Measurements from ENCODE around the gene SPAG4.

Gene SPAG4

DNA sequence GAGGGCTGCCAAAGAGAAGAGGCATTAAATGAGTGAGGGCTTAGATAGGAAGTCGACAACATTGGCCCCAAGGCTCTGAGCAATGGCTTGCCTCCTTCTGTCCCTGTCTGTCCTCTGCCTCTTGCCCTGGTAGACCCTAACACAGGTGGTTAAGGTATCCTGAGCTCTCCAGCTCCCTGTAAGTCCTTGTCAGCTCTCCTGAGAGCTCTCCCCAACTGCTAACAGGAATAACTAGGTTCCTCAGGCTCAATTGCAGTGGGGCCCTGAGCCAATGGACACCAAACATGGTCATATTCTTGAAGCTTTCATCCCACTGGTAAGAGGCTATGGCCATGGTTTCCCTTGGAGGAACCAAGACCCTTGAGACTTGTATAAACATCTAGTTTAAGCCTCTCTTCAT, 54.1 kb downstream of the SPAG4 start:
- peaks cover 45% of the 10 kb centered on the region for H3K36me3 ChIP-seq (ENCODE audit: insufficient read depth, insufficient read length, low read length)
- no peak for TF ChIP-seq YY1 (IDR thresholded peaks at IDR 0.05; ENCODE audit: insufficient read depth, insufficient read length)
- TF ChIP-seq ZNF274 (IDR thresholded peaks at IDR 0.05; ENCODE audit: low read depth, low read length), result no peak
- TF ChIP-seq SUZ12 (IDR thresholded peaks at IDR 0.05; ENCODE audit: extremely low read depth, insufficient read depth, insufficient read length), result no peak
- H3K27me3 ChIP-seq (ENCODE audit: insufficient read depth, insufficient read length), result no peaks in the 10 kb centered on the region
- H3K9ac ChIP-seq (ENCODE audit: insufficient read length, low read depth), result no peak overlapping the region
- H3K4me1 ChIP-seq (ENCODE audit: insufficient read depth, insufficient read length), result no peaks in the 10 kb centered on the region
- H3K4me3 ChIP-seq (ENCODE audit: insufficient read length, low read depth), result no peak overlapping the region
- no peaks in the 10 kb centered on the region for H3K9me3 ChIP-seq (ENCODE audit: insufficient read depth, low read length)
- no peak for DNase-seq (ENCODE audit: low read depth, low spot score)

Measured in NT2/D1 (cell line).